ENCODE data around the gene NPTN. TPM values are rescaled to one million over a fixed set of nuclear protein-coding genes. Genes with fewer than 3 reads are reported as not detected.
A peak's percentile ranks its signal among the peaks of the same experiment; 100 is the strongest.

Gene NPTN
- total and polyA plus RNA-seq, 2 donors (not counting 1 experiment from before 2014, with no cell fraction given) = 152 to 372 TPM

GRCh38 chr15:73596174-73596573 is 37.0 kb downstream of the NPTN start:
- H3K36me3 ChIP-seq (ENCODE audit: control insufficient read depth, insufficient read depth, low read length) = peaks cover 2% of the 10 kb centered on the region
- no peaks in the 10 kb centered on the region for H4K20me1 ChIP-seq (ENCODE audit: control insufficient read depth, extremely low read depth, insufficient read depth, low read length)
- H3K9me3 ChIP-seq (ENCODE audit: control insufficient read depth, insufficient read depth, low read depth, low read length) = no peaks in the 10 kb centered on the region
- TF ChIP-seq EZH2 (IDR thresholded peaks at IDR 0.05; ENCODE audit: low read length, missing control alignments) = no peak
- TF ChIP-seq, protein P1, sequence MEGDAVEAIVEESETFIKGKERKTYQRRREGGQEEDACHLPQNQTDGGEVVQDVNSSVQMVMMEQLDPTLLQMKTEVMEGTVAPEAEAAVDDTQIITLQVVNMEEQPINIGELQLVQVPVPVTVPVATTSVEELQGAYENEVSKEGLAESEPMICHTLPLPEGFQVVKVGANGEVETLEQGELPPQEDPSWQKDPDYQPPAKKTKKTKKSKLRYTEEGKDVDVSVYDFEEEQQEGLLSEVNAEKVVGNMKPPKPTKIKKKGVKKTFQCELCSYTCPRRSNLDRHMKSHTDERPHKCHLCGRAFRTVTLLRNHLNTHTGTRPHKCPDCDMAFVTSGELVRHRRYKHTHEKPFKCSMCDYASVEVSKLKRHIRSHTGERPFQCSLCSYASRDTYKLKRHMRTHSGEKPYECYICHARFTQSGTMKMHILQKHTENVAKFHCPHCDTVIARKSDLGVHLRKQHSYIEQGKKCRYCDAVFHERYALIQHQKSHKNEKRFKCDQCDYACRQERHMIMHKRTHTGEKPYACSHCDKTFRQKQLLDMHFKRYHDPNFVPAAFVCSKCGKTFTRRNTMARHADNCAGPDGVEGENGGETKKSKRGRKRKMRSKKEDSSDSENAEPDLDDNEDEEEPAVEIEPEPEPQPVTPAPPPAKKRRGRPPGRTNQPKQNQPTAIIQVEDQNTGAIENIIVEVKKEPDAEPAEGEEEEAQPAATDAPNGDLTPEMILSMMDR (conservative IDR thresholded peaks at IDR 0.05 in 1 of 2, IDR thresholded peaks at IDR 0.05 in 1 of 2; ENCODE audit: low read depth in 1 of 2, low read length in 2 of 2) = no peak
- H3K4me2 ChIP-seq (ENCODE audit: extremely low read depth, insufficient read depth, low read length) = no peak overlapping the region
- no peaks in the 10 kb centered on the region for H3K27me3 ChIP-seq (ENCODE audit: control insufficient read depth, insufficient read depth, low read length)
- no peak overlapping the region for H3K9ac ChIP-seq (ENCODE audit: insufficient read depth, low read length)
- peaks cover 17% of the 10 kb centered on the region for H3K4me1 ChIP-seq (ENCODE audit: control insufficient read depth, extremely low read depth, insufficient read depth, low read length)
- H3K79me2 ChIP-seq (ENCODE audit: control insufficient read depth, insufficient read depth, low read length) = peaks cover 69% of the 10 kb centered on the region
- H3K4me3 ChIP-seq (replicated peaks in 1 of 4; ENCODE audit: control extremely low read depth in 1 of 4, insufficient read depth in 1 of 4, low read depth in 3 of 4, low read length in 4 of 4) = no peak overlapping the region
- H2AFZ ChIP-seq (ENCODE audit: low read length) = no peak overlapping the region
- no peak overlapping the region for H3K27ac ChIP-seq (ENCODE audit: insufficient read depth, low read length)
- no peak for DNase-seq (ENCODE audit: low read depth in 2 of 2)

- DNase-seq (ENCODE audit: low read depth in 2 of 2) = no peak
- TF ChIP-seq, protein P1 (conservative IDR thresholded peaks at IDR 0.05 in 1 of 2, IDR thresholded peaks at IDR 0.05 in 1 of 2; ENCODE audit: low read depth in 1 of 2, low read length in 2 of 2) = no peak
- no peak for TF ChIP-seq EZH2 (IDR thresholded peaks at IDR 0.05; ENCODE audit: low read length, missing control alignments)
- Histone ChIP-seq H3K27me3 (ENCODE audit: control insufficient read depth, insufficient read depth, low read length) (no peaks in the 10 kb centered on the region), H3K4me2 (ENCODE audit: extremely low read depth, insufficient read depth, low read length) (no peak overlapping the region), H3K27ac (ENCODE audit: insufficient read depth, low read length) (no peak overlapping the region), H3K79me2 (ENCODE audit: control insufficient read depth, insufficient read depth, low read length) (peaks cover 50% of the 10 kb centered on the region), H2AFZ (ENCODE audit: low read length) (no peak overlapping the region), H3K36me3 (ENCODE audit: control insufficient read depth, insufficient read depth, low read length) (peaks cover 2% of the 10 kb centered on the region), H3K4me3 (replicated peaks in 1 of 4; ENCODE audit: control extremely low read depth in 1 of 4, insufficient read depth in 1 of 4, low read depth in 3 of 4, low read length in 4 of 4) (no peak overlapping the region), H3K4me1 (ENCODE audit: control insufficient read depth, extremely low read depth, insufficient read depth, low read length) (peaks cover 5% of the 10 kb centered on the region), H4K20me1 (ENCODE audit: control insufficient read depth, extremely low read depth, insufficient read depth, low read length) (no peaks in the 10 kb centered on the region), H3K9ac (ENCODE audit: insufficient read depth, low read length) (no peak overlapping the region), H3K9me3 (ENCODE audit: control insufficient read depth, insufficient read depth, low read depth, low read length) (no peaks in the 10 kb centered on the region)
Measured at GRCh38 chr15:73594109-73594508, 39.1 kb downstream of the NPTN start.

DNA sequence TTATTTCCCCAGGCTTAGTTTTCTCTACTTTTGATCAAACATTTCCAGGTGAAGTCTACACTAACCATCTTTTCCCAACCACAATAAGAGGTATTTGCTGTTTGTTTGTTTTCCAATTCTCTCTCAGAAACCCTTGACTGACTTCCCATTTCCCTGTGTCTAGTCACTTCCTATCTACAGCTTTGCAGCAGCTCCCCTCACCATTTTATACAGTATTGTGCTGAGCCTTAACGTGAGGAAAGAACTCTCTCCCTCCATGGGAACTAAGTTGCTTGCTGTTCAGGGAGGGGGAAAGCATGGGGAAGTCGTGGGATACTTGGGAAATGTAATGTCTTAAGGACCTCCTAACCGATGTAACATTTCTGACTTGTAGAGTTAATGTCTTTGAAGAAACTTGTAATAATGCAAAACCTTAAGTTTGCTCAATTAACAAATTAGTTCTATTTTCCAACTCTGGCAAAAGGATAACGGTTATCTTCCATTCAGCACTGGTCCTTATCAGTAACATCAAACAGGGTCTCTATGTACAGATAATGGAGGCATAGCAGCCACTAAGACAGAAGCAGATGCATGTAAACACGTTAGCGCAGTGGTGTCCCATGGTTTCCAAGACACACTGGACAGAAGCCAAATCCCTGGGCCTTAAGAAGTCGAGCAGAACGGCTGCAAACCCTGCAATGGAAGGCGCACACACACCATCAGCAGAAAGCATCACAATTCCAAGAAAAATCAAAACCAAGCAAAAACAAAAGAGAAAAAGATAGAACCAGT is 39.7 kb downstream of the NPTN start:
- H3K36me3 ChIP-seq (ENCODE audit: control insufficient read depth, insufficient read depth, low read length) = peaks cover 4% of the 10 kb centered on the region
- peaks cover 47% of the 10 kb centered on the region for H3K79me2 ChIP-seq (ENCODE audit: control insufficient read depth, insufficient read depth, low read length)
- H2AFZ ChIP-seq (ENCODE audit: low read length) = no peak overlapping the region
- no peaks in the 10 kb centered on the region for H3K9me3 ChIP-seq (ENCODE audit: control insufficient read depth, insufficient read depth, low read depth, low read length)
- no peak overlapping the region for H3K9ac ChIP-seq (ENCODE audit: insufficient read depth, low read length)
- no peak for TF ChIP-seq EZH2 (IDR thresholded peaks at IDR 0.05; ENCODE audit: low read length, missing control alignments)
- TF ChIP-seq, protein P1 (conservative IDR thresholded peaks at IDR 0.05 in 1 of 2, IDR thresholded peaks at IDR 0.05 in 1 of 2; ENCODE audit: low read depth in 1 of 2, low read length in 2 of 2) = no peak
- no peak overlapping the region for H3K4me3 ChIP-seq (replicated peaks in 1 of 4; ENCODE audit: control extremely low read depth in 1 of 4, insufficient read depth in 1 of 4, low read depth in 3 of 4, low read length in 4 of 4)
- no peak overlapping the region for H3K4me2 ChIP-seq (ENCODE audit: extremely low read depth, insufficient read depth, low read length)
- H4K20me1 ChIP-seq (ENCODE audit: control insufficient read depth, extremely low read depth, insufficient read depth, low read length) = no peaks in the 10 kb centered on the region
- no peaks in the 10 kb centered on the region for H3K27me3 ChIP-seq (ENCODE audit: control insufficient read depth, insufficient read depth, low read length)
- DNase-seq (ENCODE audit: low read depth in 2 of 2) = peak in 1 of 2 donors; percentile 67
- no peak overlapping the region for H3K27ac ChIP-seq (ENCODE audit: insufficient read depth, low read length)
- peaks cover 3% of the 10 kb centered on the region for H3K4me1 ChIP-seq (ENCODE audit: control insufficient read depth, extremely low read depth, insufficient read depth, low read length)
